Astrocyte (in vitro differentiated cells and primary cell): Measurements from ENCODE around the gene PDX1. TPM values are rescaled to one million over a fixed set of nuclear protein-coding genes. Genes with fewer than 3 reads are reported as not detected.

Source experiments
- DNase-seq: peaks from one replicate; pipeline ENCODE4 v3.0.0-alpha.2; 2010; ENCODE audit warnings: low read depth
- FAIRE-seq: peaks from 2 replicates; lab custom pipeline; 2011; peaks lifted over from hg19 to GRCh38; lab: Jason Lieb, UNC
- H2AFZ ChIP-seq: 2 replicates; pipeline ENCODE4 v1.6.0; 2012; ENCODE audit warnings: low read depth, low read length, inconsistent platforms
- H3K27ac ChIP-seq: 2 replicates; pipeline ENCODE4 v1.5.1; 2011; ENCODE audit warnings: low read depth, low read length, inconsistent platforms
- H3K27me3 ChIP-seq: 2 replicates; pipeline ENCODE4 v1.6.0; 2011; ENCODE audit warnings: low read length, inconsistent platforms; ENCODE audit not compliant: insufficient read depth
- H3K36me3 ChIP-seq: 2 replicates; pipeline ENCODE4 v1.5.1; 2011; ENCODE audit warnings: low read length, inconsistent platforms; ENCODE audit not compliant: insufficient read depth
- H3K4me1 ChIP-seq: 2 replicates; pipeline ENCODE4 v1.5.1; 2011; ENCODE audit warnings: low read length, inconsistent platforms; ENCODE audit not compliant: insufficient read depth
- H3K4me2 ChIP-seq: 2 replicates; pipeline ENCODE4 v1.6.0; 2012; ENCODE audit warnings: low read length, inconsistent platforms
- H3K4me3 ChIP-seq: 2 replicates; pipeline ENCODE4 v1.5.1; 2011; ENCODE audit warnings: low read depth, mild to moderate bottlenecking, low read length, inconsistent platforms; ENCODE audit not compliant: insufficient read depth
- H3K79me2 ChIP-seq: 2 replicates; pipeline ENCODE4 v1.6.0; 2012; ENCODE audit warnings: mild to moderate bottlenecking, low read length, inconsistent platforms; ENCODE audit not compliant: insufficient read depth
- H3K9ac ChIP-seq: 2 replicates; pipeline ENCODE4 v1.6.0; 2012; ENCODE audit warnings: mild to moderate bottlenecking, low read length, inconsistent platforms
- H3K9me3 ChIP-seq: 2 replicates; pipeline ENCODE4 v1.5.1; 2012; ENCODE audit warnings: low read depth, mild to moderate bottlenecking, low read length, inconsistent platforms; ENCODE audit not compliant: insufficient read depth
- H4K20me1 ChIP-seq: 2 replicates; pipeline ENCODE4 v1.6.0; 2012; ENCODE audit warnings: low read length, inconsistent platforms; ENCODE audit not compliant: insufficient read depth
- H3K27ac Mint-ChIP-seq: one replicate; pipeline ENCODE4 v1.8.0; 2021; ENCODE audit warnings: mild to moderate bottlenecking, mixed read lengths; ENCODE audit not compliant: unreplicated experiment
- H3K27me3 Mint-ChIP-seq: one replicate; pipeline ENCODE4 v1.8.0; 2021; ENCODE audit warnings: low read depth, mixed read lengths; ENCODE audit not compliant: unreplicated experiment
- H3K36me3 Mint-ChIP-seq: one replicate; pipeline ENCODE4 v1.8.0; 2021; ENCODE audit warnings: low read depth, mixed read lengths; ENCODE audit not compliant: unreplicated experiment
- H3K4me1 Mint-ChIP-seq: one replicate; pipeline ENCODE4 v1.8.0; 2021; ENCODE audit warnings: low read depth, mixed read lengths; ENCODE audit not compliant: unreplicated experiment
- H3K4me3 Mint-ChIP-seq: one replicate; pipeline ENCODE4 v1.8.0; 2021; ENCODE audit warnings: mild to moderate bottlenecking, moderate library complexity, mixed read lengths; ENCODE audit not compliant: unreplicated experiment
- H3K9me3 Mint-ChIP-seq: one replicate; pipeline ENCODE4 v1.8.0; 2021; ENCODE audit warnings: mild to moderate bottlenecking, mixed read lengths; ENCODE audit not compliant: unreplicated experiment
- EZH2 ChIP-seq: IDR thresholded peaks from 2 replicates; pipeline ENCODE4 v1.6.1; 2012; ENCODE audit warnings: mild to moderate bottlenecking, low read length, inconsistent platforms; ENCODE audit not compliant: insufficient read depth
- total RNA-seq: library from RNA; stranded (reverse); gene quantifications from 2 replicates; pipeline ENCODE4 v1.2.1, GENCODE V29; 2021
- TF ChIP-seq, protein P1 (sequence below): IDR thresholded peaks from 2 replicates; pipeline ENCODE4 v1.5.1; 2011; ENCODE audit warnings: low read depth, mild to moderate bottlenecking, inconsistent platforms, low read length, moderate library complexity; ENCODE audit not compliant: insufficient read depth

Gene PDX1
- total RNA-seq, 1 donor from 2014 or later, result not detected

DNA sequence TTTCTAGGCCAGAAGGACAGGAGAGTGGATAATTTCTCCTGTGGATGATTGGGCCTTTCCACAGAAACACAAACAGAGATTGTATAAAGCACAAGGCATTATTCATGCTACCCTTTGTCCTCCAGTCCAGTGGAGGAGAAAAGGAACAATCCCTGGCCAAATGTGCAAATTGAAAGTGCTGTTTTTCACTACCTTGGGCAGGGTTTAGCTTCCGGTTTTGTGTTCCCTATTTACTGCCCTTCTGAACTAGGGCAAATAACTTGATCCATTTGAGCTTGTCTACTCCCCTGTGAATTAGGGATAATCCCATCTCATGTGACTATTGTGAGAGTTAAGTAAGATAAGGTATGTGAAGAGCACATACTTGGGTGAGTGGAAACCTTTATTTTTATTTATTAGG, 13.3 kb downstream of the PDX1 start:
- H2AFZ ChIP-seq, result no peak overlapping the region
- no peaks in the 10 kb centered on the region for H3K36me3 ChIP-seq
- peaks cover 19% of the 10 kb centered on the region for H3K9me3 Mint-ChIP-seq
- H3K36me3 Mint-ChIP-seq, result no peaks in the 10 kb centered on the region
- TF ChIP-seq EZH2, result no peak
- TF ChIP-seq, protein P1, sequence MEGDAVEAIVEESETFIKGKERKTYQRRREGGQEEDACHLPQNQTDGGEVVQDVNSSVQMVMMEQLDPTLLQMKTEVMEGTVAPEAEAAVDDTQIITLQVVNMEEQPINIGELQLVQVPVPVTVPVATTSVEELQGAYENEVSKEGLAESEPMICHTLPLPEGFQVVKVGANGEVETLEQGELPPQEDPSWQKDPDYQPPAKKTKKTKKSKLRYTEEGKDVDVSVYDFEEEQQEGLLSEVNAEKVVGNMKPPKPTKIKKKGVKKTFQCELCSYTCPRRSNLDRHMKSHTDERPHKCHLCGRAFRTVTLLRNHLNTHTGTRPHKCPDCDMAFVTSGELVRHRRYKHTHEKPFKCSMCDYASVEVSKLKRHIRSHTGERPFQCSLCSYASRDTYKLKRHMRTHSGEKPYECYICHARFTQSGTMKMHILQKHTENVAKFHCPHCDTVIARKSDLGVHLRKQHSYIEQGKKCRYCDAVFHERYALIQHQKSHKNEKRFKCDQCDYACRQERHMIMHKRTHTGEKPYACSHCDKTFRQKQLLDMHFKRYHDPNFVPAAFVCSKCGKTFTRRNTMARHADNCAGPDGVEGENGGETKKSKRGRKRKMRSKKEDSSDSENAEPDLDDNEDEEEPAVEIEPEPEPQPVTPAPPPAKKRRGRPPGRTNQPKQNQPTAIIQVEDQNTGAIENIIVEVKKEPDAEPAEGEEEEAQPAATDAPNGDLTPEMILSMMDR, result no peak
- no peak overlapping the region for H3K4me3 Mint-ChIP-seq
- no peaks in the 10 kb centered on the region for H3K79me2 ChIP-seq
- no peak overlapping the region for H3K4me3 ChIP-seq
- H3K27me3 Mint-ChIP-seq, result peaks cover 58% of the 10 kb centered on the region
- no peaks in the 10 kb centered on the region for H3K4me1 ChIP-seq
- no peak overlapping the region for H3K4me2 ChIP-seq
- H3K27me3 ChIP-seq, result peaks cover 30% of the 10 kb centered on the region
- no peaks in the 10 kb centered on the region for H4K20me1 ChIP-seq
- no peaks in the 10 kb centered on the region for H3K4me1 Mint-ChIP-seq
- H3K9ac ChIP-seq, result no peak overlapping the region
- no peaks in the 10 kb centered on the region for H3K9me3 ChIP-seq
- no peak for FAIRE-seq
- no peak overlapping the region for H3K27ac ChIP-seq
- H3K27ac Mint-ChIP-seq, result no peak overlapping the region
- DNase-seq, result no peak

DNA sequence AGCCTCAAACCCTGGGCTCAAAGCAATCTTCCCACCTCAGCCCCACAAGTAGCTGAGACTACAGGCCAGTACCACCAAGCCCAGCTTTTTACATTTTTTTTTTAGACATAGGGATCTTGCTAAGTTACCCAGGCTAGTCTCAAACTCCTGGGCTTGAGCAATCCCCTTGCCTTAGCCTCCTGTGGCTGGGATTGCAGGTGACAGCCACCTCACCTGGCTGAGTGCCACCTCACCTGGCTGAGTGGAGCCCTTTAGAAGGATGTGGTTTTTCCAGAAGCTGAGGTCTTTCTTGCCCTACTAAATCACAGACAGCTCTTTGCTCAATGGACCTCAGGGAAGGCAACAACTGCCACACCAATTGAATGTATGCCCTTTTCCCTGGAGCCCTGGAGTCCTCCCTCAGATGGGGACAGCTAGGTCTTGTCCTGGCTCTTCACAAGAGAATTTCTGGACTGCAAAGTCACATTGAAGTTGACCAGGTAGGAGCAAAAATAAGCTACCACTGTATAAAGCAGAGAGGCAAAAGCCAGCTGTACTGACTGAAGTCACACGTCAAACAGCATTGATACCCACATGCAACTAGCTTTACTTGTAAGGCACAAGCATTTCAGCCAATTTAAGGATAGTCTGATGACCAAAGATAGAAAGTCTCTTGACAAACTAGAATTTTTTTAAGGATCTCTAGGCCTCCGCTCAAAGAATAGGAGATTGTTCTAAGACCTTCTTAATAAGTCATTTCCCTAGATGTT, 14.0 kb downstream of the PDX1 start:
- no peaks in the 10 kb centered on the region for H3K79me2 ChIP-seq
- DNase-seq (no peak), FAIRE-seq (no peak)
- H4K20me1 ChIP-seq, result no peaks in the 10 kb centered on the region
- H3K4me1 ChIP-seq, result no peaks in the 10 kb centered on the region
- no peak overlapping the region for H2AFZ ChIP-seq
- Mint-ChIP-seq H3K36me3 (no peaks in the 10 kb centered on the region), H3K27me3 (peaks cover 52% of the 10 kb centered on the region), H3K4me1 (no peaks in the 10 kb centered on the region), H3K27ac (no peak overlapping the region), H3K9me3 (peaks cover 19% of the 10 kb centered on the region), H3K4me3 (no peak overlapping the region)
- no peak overlapping the region for H3K4me2 ChIP-seq
- TF ChIP-seq EZH2, result no peak
- TF ChIP-seq, protein P1, result no peak
- peaks cover 24% of the 10 kb centered on the region for H3K27me3 ChIP-seq
- H3K9ac ChIP-seq, result no peak overlapping the region
- H3K27ac ChIP-seq, result no peak overlapping the region
- no peak overlapping the region for H3K4me3 ChIP-seq
- H3K9me3 ChIP-seq, result no peaks in the 10 kb centered on the region
- H3K36me3 ChIP-seq, result no peaks in the 10 kb centered on the region

DNA sequence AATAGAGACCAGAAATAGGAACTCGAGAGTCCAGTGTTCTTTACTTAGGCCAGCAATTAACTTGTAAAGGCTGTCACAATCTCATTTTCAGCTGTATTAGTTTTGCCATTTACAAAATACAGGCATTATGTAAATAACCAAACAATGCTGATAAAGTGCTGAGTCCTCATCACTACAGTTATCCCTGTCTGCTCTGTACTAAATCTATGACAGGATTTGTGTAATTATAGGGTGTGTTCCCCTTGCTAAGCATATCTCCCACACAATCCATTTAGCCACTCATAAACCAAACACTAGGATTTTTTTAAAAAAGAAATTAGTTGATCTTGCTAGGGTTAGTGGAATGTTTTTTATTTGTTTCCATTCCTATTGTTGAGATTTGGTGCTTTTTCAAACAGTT, 23.2 kb downstream of the PDX1 start:
- Mint-ChIP-seq H3K4me1 (no peaks in the 10 kb centered on the region), H3K9me3 (no peaks in the 10 kb centered on the region), H3K36me3 (no peaks in the 10 kb centered on the region), H3K27ac (no peak overlapping the region), H3K4me3 (no peak overlapping the region), H3K27me3 (peaks cover 57% of the 10 kb centered on the region)
- no peak overlapping the region for H2AFZ ChIP-seq
- DNase-seq (no peak), FAIRE-seq (no peak)
- H3K36me3 ChIP-seq, result no peaks in the 10 kb centered on the region
- TF ChIP-seq, protein P1, result no peak
- TF ChIP-seq EZH2, result no peak
- no peak overlapping the region for H3K27ac ChIP-seq
- no peak overlapping the region for H3K9ac ChIP-seq
- peaks cover 6% of the 10 kb centered on the region for H3K27me3 ChIP-seq
- H3K79me2 ChIP-seq, result no peaks in the 10 kb centered on the region
- H3K4me2 ChIP-seq, result no peak overlapping the region
- no peaks in the 10 kb centered on the region for H4K20me1 ChIP-seq
- no peak overlapping the region for H3K4me3 ChIP-seq
- H3K9me3 ChIP-seq, result peaks cover 4% of the 10 kb centered on the region
- H3K4me1 ChIP-seq, result no peaks in the 10 kb centered on the region
